CD1c-positive myeloid dendritic cell (primary cell): ENCODE measurements around the gene GNB3.
A peak's percentile ranks its signal among the peaks of the same experiment; 100 is the strongest.
"Not testable (repeated sequence)": the region's sequence is repeated elsewhere in the genome, so short reads cannot be mapped to it uniquely, and the experiment has no call there.

Experiments used
- DNase-seq: peaks from one replicate; pipeline ENCODE4 v3.0.0-alpha.2; 2016; ENCODE audit errors: extremely low spot score

Gene GNB3

DNA sequence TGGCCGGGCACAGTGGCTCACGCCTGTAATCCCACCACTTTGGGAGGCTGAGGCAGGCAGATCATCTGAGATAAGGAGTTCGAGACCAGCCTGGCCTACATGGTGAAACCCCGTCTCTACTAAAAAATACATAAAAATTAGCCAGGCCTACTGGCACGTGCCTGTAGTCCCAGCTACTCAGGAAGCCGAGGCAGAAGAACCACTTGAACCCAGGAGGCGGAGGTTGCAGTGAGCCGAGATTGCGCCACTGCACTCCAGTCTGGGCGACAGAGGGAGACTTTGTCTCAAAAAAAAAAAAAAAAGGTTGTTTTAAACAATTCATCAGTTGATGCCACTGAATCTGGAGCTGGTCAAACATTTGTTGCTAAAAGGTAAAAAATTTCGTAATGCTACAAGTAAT, 39.1 kb downstream of the GNB3 start:
- not testable (repeated sequence) for DNase-seq

DNA sequence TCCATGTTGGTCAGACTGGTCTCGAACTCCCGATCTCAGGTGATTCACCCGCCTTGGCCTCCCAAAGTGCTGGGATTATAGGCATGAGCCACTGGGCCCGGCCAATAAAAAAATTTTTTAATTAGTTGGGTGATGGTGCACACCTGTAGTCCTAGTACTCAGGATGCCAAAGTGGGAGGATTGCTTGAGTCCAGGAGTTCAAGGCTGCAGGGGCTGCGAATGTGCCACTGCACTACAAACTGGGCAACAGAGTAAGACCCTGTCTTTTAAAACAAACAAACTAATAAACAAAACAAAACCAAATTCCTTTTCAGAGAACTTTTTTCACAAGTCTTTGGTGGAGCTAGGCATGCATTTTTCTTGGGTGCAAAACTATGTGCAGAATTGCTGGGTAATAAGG, 42.5 kb downstream of the GNB3 start:
- DNase-seq: no peak

DNA sequence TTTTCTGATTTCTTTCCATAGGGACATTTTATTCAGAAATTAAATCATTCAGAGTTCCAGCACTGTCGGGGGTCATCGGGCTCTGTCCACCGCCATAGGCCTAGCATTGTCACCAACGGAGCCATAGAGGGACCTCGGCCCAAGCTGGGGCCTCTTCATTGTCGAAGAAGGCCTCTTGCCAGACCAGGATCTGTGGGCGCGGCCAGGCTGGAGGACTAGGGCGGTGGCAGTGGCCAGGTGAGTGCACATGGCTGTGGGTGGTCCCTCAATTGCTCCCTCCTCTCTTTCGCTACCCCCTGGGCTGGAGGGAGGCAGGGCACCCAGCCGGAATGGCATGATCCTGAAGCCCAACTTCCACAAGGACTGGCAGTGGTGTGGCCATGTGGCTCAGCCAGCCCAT, 43.0 kb downstream of the GNB3 start:
- no peak for DNase-seq

DNA sequence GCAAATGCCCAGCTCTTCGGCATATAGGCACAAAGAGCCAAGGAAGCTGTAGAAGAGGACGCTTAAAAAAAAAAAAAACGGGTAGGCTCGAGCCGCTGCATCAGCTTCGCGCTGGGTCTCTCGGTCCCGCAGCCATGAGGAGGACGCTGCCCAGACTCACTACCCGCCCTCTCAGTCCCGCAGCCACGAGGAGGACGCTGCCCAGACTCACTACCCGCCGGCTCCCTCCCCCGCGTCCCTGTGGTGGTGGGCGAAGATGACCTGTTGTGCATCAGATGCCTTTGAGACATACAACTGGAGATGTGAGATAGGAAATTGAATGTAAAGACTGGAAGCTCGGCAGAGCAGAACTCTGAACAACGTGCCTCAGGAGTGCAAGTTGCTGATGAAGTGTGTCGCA, 43.8 kb downstream of the GNB3 start:
- no peak for DNase-seq

DNA sequence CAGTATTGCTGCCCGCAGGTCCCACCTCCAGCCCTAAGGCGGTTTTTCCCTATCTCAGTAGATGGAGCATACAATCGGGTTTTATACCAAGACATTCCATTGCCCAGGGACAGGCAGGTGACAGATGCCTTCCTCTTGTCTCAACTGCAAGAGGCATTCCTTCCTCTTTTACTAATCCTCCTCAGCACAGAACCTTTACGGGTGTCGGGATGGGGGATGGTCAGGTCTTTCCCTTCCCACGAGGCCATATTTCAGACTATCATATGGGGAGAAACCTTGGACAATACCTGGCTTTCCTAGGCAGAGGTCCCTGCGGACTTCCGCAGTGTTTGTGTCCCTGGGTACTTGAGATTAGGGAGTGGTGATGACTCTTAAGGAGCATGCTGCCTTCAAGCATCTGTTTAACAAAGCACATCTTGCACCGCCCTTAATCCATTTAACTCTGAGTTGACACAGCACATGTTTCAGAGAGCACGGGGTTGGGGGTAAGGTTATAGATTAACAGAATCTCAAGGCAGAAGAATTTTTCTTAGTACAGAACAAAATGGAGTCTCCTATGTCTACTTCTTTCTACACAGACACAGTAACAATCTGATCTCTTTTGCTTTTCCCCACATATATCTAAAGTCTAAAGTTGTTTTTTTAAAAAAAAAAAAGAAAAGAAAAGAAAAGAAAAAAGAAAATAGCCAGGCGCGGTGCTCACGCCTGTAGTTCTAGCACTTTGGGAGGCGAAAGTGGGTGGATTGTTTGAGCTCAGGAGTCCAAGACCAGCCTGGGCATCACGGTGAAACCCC, 45.7 kb downstream of the GNB3 start:
- DNase-seq: not testable (repeated sequence)

DNA sequence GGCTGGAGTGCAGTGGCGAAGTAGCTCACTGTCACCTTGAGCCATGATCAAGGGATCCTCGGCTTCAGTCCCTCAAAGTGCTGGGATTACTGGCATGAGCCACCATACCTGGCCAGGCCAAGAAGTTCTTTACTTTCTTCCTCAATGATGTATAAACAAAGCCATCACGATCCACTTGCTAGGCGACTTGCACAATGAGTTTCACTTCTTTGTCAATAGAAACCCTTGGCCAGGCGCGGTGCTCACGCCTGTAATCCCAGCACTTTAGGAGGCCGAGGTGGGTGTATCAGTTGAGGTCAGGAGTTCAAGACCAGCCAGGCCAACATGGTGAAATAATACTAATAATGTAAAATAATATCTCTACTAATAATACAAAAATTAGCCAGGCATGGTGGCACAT, 46.7 kb downstream of the GNB3 start:
- DNase-seq: peak; percentile 81

DNA sequence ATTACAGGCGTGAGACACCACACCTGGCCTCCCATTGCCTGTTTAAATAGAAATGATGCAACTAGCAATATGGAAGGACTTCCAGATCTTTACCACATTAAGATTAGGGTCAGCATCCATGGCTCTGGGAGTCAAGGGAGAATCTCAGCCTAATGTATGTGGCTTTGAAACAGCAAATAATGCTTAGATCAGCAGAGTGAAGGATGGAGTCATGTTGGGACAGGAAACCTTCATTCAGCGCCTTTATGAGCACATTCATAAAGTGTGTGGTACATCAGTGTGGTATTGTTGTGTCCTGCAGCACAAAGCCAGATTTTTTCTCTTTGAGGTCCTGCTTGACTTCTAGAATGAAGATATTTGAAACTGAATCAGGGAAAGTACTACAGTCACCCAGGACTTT, 47.6 kb downstream of the GNB3 start:
- no peak for DNase-seq

DNA sequence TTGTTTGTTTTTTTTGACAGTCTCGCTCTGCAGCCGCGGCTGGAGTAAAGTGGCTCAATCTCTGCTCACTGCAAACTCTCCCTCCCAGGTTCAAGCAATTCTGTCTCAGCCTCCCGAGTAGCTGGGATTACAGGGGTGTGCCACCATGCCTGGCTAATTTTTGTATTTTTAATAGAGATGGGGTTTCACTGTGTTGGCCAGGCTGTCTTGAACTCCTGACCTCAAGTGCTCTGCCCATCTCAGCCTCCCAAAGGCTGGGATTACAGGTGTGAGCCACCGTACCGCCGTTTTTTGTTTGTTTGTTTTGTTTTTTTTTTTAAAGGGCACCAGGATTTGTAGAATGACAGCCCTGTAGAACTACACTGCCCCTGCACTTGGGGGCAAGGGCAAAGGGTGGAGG, 48.1 kb downstream of the GNB3 start:
- not testable (repeated sequence) for DNase-seq

DNA sequence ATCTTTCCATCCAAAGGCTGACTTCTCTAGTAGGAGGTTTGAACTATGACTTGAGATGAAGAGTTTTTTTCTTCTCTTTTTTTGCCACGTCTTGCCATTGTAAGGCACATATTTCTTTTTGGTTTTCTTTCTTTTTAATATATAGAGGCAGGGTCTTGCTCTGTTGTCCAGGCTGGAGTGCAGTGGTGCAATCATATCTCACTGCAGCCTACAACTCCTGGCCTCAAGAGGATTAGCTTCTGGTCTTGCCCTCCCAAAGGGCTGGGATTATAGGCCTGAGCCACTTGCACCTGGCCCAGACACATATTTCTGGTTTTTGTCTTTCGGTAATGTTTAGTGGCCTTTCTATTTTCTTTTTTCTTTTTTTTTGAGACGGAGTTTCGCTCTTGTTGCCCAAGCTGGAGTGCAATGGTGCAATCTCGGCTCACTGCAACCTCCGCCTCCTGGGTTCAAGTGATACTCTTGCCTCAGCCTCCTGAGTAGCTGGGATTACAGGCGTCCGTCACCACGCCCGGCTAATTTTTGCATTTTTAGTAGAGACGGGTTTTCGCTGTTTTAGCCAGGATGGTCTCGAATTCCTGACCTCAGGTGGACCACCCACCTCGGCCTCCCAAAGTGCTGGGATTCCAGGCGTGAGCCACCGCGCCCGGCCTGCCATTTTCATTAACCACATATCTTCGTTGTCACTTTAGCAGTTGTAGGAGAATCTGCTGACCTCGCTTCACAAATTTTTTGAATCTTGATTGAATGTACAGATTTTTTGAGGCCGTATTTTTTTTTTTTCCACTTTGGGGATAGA, 49.2 kb downstream of the GNB3 start:
- DNase-seq: not testable (repeated sequence)

DNA sequence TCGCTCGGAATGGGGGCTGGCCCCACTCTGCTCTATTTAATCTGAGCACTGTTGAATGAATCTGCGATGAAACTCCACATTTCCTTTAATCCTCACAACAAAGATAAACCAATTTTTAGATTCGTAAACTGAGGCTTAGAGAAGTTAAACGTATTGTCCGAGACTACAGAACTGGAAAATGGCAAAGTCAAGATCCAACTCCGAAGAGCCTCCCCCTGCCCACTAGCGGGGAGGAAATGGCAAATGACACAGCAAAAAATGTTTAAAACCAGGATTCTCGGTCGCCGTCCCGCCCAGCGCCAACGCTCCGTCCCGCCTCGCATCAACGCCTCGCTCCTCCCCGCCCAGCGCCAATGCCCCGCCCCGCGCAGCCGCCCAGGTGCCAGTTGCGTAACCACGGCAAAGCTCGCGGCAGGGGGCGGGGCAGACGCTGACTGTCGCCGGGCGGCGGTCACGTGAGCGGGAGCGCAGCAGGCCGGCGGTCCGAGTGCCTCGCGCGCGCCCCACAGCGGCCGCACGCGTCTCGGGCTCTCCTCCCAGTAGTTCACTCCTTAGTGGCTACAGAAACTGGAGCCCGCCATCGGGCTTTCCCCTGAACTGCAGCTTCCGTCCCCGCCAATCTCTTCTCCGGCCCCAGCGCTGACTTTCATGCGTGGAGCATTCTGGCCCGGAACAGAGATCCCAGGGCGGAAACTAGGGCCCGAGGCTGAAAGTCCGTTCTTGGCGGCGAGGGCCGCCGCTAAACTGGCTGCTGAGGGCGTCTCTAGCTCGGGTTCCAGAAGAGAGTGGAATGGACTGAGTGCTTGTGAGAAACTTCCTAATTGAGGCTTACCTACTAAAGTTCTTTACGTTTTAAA, 50.3 kb downstream of the GNB3 start:
- DNase-seq: peak; percentile 99

DNA sequence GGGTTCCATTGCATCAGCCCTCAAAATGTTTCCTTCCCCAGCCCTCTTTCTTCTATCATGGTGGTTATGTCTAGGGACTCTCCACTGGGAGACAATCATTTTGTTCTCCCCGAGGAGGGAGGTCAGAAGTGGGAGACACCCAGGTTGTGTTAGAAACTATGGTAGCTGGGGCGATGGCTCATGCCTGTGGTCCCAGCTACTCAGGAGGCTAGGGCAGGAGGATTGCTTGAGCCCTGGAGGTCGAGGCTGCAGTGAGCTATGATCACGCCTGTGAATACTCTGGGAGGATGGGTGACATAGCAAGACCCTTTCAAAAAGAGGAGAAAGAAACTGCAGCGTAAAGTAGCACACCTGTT, 50.9 kb downstream of the GNB3 start:
- DNase-seq: no peak

DNA sequence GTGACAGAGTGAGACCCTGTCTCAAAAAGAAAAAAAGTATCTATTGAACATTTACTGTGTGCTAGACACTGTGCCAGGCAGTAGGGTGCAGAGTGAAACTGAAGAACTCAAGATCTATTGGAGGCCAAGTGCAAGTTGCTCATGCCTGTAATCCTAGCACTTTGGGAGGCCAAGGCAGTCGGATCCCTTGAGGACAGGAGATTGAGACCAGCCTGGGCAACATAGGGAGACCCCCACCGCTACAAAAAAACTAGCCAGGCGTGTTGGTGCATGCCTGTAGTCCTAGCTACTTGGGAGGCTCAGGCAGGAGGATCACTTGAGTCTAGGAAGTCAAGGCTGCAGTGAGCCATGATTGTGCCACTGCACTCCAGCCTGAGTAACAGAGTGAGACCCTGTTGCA, 52.0 kb downstream of the GNB3 start:
- not testable (repeated sequence) for DNase-seq

DNA sequence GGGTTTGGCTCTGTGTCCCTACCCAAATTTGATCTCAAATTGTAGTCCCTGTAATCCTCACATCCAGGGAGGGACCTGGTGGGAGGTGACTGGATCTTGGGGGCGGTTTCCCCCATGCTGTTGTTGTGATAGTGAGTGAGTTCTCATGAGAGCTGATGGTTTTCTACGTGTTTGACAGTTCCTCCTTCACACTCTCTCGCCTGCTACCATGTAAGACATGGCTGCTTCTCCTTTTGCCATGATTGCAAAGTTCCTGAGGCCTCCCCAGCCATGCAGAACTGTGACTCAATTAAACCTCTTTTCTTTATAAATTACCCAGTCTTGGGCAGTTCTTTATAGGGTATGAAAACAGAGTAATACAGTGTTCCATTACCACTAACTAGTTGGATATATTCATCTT, 53.6 kb downstream of the GNB3 start:
- peak; percentile 47 for DNase-seq
